ENCODE results near the gene FRMPD2. TPM values are rescaled to one million over a fixed set of nuclear protein-coding genes. Genes with fewer than 3 reads are reported as not detected.
"Not testable (repeated sequence)": the region's sequence is repeated elsewhere in the genome, so short reads cannot be mapped to it uniquely, and the experiment has no call there.

The FRMPD2 gene
- total and polyA plus RNA-seq, 2 experiments from 2014 or later, result not detected

DNA sequence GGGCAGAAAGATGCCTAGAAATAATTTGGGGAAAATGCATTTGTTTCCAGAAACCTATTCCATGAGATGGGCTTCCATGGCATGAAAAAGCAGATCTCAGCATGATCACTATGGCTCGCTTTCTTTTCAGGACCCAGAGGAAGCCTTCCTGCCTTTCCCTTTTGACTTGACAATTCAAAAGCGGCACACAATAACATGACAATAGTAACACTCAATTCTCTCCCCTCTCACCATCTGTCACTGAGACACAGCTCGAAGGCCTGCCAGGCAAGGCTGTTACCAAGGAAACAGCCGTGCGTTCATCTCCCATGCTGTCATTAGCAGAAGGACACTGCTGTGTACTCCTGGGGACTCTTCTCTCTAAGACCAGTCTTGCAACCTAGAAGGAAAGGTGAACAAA, 101.8 kb downstream of the FRMPD2 start:
- ATAC-seq; H3K4me1 Mint-ChIP-seq; H3K27ac ChIP-seq (ENCODE audit: low read depth); H3K9me2 ChIP-seq (ENCODE audit: insufficient read depth); H3K4me3 Mint-ChIP-seq; H3K79me2 ChIP-seq (replicated peaks; ENCODE audit: insufficient read depth); H3K27ac Mint-ChIP-seq; H2AFZ ChIP-seq; H3K36me3 Mint-ChIP-seq (ENCODE audit: low read depth); H3K9me3 Mint-ChIP-seq; H3F3A ChIP-seq (replicated peaks; ENCODE audit: low read depth); H3K4me3 ChIP-seq; H4K20me1 ChIP-seq (replicated peaks; ENCODE audit: insufficient read depth); H3K4me2 ChIP-seq; H3K27me3 ChIP-seq (ENCODE audit: insufficient read depth); DNase-seq (ENCODE audit: low spot score); H3K27me3 Mint-ChIP-seq (ENCODE audit: insufficient read depth, low read depth, poor library complexity); H3K4me1 ChIP-seq (ENCODE audit: insufficient read depth); H3K36me3 ChIP-seq (ENCODE audit: insufficient read depth): not testable (repeated sequence)

DNA sequence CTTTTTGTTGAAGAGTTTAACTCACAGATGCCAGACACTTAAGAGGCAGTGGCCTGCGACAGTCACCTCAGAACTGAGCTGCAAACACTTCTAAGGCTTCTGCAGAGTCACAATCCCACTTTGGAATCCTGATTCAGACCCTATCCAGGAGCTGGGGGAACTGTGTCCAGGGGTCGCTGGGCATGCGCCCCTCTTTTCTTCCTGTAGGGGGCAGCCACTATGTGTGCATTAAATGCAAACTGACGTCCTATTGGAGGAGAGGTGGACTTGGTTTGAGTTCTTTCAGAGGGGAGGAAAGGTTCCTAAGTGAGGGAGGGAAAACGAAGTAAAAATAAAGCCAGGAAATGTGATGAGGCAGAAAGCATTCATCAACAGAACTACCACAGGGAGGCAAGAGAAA, 113.8 kb downstream of the FRMPD2 start:
- not testable (repeated sequence) for H3K4me2 ChIP-seq; H3K36me3 Mint-ChIP-seq (ENCODE audit: low read depth); H3F3A ChIP-seq (replicated peaks; ENCODE audit: low read depth); H3K9me3 Mint-ChIP-seq; H3K27me3 Mint-ChIP-seq (ENCODE audit: insufficient read depth, low read depth, poor library complexity); H3K4me3 Mint-ChIP-seq; H3K9me2 ChIP-seq (ENCODE audit: insufficient read depth); H3K27ac ChIP-seq (ENCODE audit: low read depth); H2AFZ ChIP-seq; H3K4me3 ChIP-seq; H3K27me3 ChIP-seq (ENCODE audit: insufficient read depth); H3K4me1 ChIP-seq (ENCODE audit: insufficient read depth); H3K4me1 Mint-ChIP-seq; DNase-seq (ENCODE audit: low spot score); H4K20me1 ChIP-seq (replicated peaks; ENCODE audit: insufficient read depth); H3K79me2 ChIP-seq (replicated peaks; ENCODE audit: insufficient read depth); H3K27ac Mint-ChIP-seq; H3K36me3 ChIP-seq (ENCODE audit: insufficient read depth)
- TF ChIP-seq, protein P1, sequence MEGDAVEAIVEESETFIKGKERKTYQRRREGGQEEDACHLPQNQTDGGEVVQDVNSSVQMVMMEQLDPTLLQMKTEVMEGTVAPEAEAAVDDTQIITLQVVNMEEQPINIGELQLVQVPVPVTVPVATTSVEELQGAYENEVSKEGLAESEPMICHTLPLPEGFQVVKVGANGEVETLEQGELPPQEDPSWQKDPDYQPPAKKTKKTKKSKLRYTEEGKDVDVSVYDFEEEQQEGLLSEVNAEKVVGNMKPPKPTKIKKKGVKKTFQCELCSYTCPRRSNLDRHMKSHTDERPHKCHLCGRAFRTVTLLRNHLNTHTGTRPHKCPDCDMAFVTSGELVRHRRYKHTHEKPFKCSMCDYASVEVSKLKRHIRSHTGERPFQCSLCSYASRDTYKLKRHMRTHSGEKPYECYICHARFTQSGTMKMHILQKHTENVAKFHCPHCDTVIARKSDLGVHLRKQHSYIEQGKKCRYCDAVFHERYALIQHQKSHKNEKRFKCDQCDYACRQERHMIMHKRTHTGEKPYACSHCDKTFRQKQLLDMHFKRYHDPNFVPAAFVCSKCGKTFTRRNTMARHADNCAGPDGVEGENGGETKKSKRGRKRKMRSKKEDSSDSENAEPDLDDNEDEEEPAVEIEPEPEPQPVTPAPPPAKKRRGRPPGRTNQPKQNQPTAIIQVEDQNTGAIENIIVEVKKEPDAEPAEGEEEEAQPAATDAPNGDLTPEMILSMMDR (conservative IDR thresholded peaks at IDR 0.05; ENCODE audit: low read depth in 2 of 2), result peak in 1 of 2 experiments; percentile 47; a peak in 2 of 4 replicates
- ATAC-seq, result peak; percentile 99

DNA sequence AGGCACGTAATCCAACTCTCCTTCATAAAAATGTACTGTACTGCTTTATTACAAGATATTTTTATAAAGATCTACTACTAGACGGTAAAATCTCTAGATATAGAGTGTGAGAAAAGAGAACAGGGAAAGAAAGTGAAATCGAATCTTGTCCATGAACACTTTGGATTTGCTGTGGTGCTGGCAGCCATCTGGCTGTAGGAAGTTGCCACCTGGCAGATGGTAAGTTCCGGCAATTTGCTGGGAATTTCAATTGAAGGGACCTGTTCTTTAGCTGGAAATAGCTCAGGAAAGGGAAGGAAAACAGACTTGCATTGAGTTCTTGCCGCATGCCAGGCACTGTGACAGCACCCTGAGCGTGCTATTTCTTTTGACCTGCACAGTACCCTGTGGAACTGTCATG, 114.3 kb downstream of the FRMPD2 start:
- H2AFZ ChIP-seq; H3K79me2 ChIP-seq (replicated peaks; ENCODE audit: insufficient read depth); H3K27me3 Mint-ChIP-seq (ENCODE audit: insufficient read depth, low read depth, poor library complexity); H3K9me2 ChIP-seq (ENCODE audit: insufficient read depth); H3K27me3 ChIP-seq (ENCODE audit: insufficient read depth); H3K4me2 ChIP-seq; H4K20me1 ChIP-seq (replicated peaks; ENCODE audit: insufficient read depth); H3K36me3 ChIP-seq (ENCODE audit: insufficient read depth); H3K36me3 Mint-ChIP-seq (ENCODE audit: low read depth); DNase-seq (ENCODE audit: low spot score); ATAC-seq; H3F3A ChIP-seq (replicated peaks; ENCODE audit: low read depth); H3K27ac Mint-ChIP-seq; H3K9me3 Mint-ChIP-seq; H3K4me3 Mint-ChIP-seq; H3K4me3 ChIP-seq; H3K27ac ChIP-seq (ENCODE audit: low read depth); H3K4me1 ChIP-seq (ENCODE audit: insufficient read depth); H3K4me1 Mint-ChIP-seq: not testable (repeated sequence)

DNA sequence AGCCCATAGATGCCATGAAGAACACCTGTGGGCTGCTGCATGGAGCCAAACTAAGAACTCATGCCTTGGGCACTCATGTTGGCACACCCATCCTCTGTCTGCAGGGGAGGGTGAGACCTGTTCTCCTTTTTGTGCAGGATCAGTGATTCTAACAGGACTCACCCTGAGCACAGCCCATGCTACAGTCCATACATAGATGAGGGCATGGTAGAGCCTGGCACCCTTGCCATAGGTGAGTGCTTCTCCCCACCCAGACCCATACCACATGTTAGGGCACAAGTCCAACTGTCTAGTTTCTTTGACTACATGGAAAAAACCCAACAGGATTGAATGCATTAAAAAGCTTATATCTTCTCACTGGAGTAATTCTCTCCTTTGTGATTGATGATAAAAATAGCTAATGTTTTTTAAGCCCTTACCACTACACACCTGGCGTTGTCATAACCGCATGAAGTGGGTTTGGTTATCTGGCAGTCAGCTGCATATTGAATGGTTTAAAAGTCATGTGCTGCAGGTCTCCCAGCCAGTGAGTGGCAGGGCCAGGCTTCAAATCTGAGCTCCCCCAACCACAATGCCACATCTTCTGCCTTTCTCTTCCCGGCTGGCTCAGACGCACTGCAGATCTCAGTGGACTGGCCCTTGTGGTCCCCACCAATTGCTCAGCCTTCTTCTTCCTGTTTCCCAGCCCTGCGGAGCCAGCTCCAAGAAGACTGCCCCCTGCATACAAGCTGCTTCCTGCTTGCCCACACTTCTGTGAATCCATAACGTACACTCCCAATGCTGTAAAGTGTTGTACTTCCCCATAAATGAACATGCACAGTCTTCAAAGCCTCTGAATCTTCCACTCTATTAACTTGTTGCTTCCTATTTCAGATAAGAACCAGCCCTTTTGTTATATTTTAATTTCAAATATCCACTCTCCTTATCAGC, 120.0 kb downstream of the FRMPD2 start:
- not testable (repeated sequence) for H3K36me3 Mint-ChIP-seq (ENCODE audit: low read depth); H3K4me1 Mint-ChIP-seq; H3K9me2 ChIP-seq (ENCODE audit: insufficient read depth); H3F3A ChIP-seq (replicated peaks; ENCODE audit: low read depth); H3K4me1 ChIP-seq (ENCODE audit: insufficient read depth); H3K4me3 ChIP-seq; ATAC-seq; H3K79me2 ChIP-seq (replicated peaks; ENCODE audit: insufficient read depth); H3K27me3 ChIP-seq (ENCODE audit: insufficient read depth); H3K4me2 ChIP-seq; H3K27ac ChIP-seq (ENCODE audit: low read depth); H3K27me3 Mint-ChIP-seq (ENCODE audit: insufficient read depth, low read depth, poor library complexity); H3K27ac Mint-ChIP-seq; H3K4me3 Mint-ChIP-seq; H3K36me3 ChIP-seq (ENCODE audit: insufficient read depth); H3K9me3 Mint-ChIP-seq; H4K20me1 ChIP-seq (replicated peaks; ENCODE audit: insufficient read depth); DNase-seq (ENCODE audit: low spot score); H2AFZ ChIP-seq

DNA sequence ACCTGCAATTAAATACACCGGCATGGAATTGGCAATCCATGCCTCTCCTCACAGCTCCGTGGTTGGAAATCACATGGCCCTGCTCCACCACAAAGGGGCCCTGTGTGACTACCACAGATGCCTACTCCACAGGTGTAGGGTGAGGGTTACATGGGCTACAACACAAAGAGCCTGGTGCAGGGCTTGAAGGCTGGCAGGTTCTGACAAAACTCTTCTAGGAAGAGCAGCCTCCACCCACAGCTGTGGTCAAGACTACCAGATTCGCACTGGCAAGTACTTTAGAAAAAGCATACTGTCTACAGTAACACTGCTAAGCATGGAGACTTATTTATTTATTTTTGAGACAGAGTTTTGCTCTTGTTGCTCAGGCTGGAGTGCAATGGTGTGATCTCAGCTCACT, 126.9 kb downstream of the FRMPD2 start:
- not testable (repeated sequence) for H3K9me2 ChIP-seq (ENCODE audit: insufficient read depth); DNase-seq (ENCODE audit: low spot score); ATAC-seq; H3K9me3 Mint-ChIP-seq; H3K79me2 ChIP-seq (replicated peaks; ENCODE audit: insufficient read depth); H3K27me3 ChIP-seq (ENCODE audit: insufficient read depth); H3K27ac ChIP-seq (ENCODE audit: low read depth); H3K4me1 ChIP-seq (ENCODE audit: insufficient read depth); H3K36me3 ChIP-seq (ENCODE audit: insufficient read depth); H3K4me2 ChIP-seq; H3K27me3 Mint-ChIP-seq (ENCODE audit: insufficient read depth, low read depth, poor library complexity); H4K20me1 ChIP-seq (replicated peaks; ENCODE audit: insufficient read depth); H2AFZ ChIP-seq; H3K36me3 Mint-ChIP-seq (ENCODE audit: low read depth); H3K4me1 Mint-ChIP-seq; H3F3A ChIP-seq (replicated peaks; ENCODE audit: low read depth); H3K4me3 ChIP-seq; H3K4me3 Mint-ChIP-seq; H3K27ac Mint-ChIP-seq

Data from GM23338 (cell line).